GM23248 (cell line): ENCODE results near the gene PARP11.

ENCODE experiments used
- EZH2 ChIP-seq: fragments of 200-600 bp; sonication (generic); IDR thresholded peaks from 2 replicates; pipeline ENCODE4 v1.6.1; 2018; ENCODE audit warnings: antibody characterized with exemption, mild to moderate bottlenecking; ENCODE audit not compliant: insufficient read depth, poor library complexity, severe bottlenecking
- EZH2phosphoT487 ChIP-seq: fragments of 200-600 bp; sonication (generic); IDR thresholded peaks from 2 replicates; pipeline ENCODE4 v1.6.1; 2018; ENCODE audit warnings: antibody characterized with exemption, moderate library complexity, mild to moderate bottlenecking, low read depth; ENCODE audit not compliant: insufficient read depth

DNA sequence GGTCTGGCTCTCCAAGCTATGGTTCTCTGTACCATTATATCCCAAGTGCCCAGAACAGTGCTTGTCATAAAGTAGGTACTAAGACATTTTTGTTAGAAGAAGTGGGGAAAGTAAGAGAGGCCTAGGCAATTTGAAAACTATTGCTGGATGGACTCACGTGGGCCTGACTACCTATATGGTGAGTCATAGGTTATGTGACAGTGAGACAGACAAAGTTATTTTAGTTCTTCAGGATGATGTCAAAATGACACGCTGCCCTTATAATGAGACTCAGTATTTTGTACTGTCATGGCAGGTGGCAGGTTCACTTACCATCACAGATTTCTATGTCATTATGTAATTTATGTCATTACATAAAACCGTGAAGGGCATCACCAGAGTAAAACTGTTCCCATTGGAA lies 53.1 kb downstream of the PARP11 start:
- no peak for TF ChIP-seq EZH2
- TF ChIP-seq EZH2phosphoT487: no peak
